ENCODE data around the gene EDIL3.

DNA sequence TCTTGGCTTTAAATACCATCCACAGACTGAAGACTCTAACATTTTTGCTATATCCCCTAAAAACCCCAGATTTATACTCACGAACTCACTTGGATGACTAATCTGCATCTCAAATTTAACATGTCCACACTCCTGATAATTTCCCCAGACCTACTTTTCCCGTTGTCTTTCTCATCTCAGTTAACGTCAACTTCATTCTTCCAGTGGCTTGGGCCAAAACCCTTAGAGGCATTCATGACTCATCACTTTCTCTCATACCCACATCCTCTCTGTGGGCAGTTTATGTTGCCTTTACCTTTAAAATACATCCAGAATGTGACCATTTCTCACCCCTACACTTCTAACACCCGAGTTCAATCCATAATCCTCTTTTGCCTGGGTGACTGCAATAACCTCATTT lies 96.7 kb downstream of the EDIL3 start:
- TF ChIP-seq CTCF (IDR thresholded peaks at IDR 0.05) = no peak
- no peak for TF ChIP-seq POLR2A (IDR thresholded peaks at IDR 0.05)
